Muscle of back (tissue), 10 donors: Measurements from ENCODE around the gene AP3B2. TPM values are rescaled to one million over a fixed set of nuclear protein-coding genes. Genes with fewer than 3 reads are reported as not detected.

Source experiments
- polyA plus RNA-seq, 10 donors: library from polyadenylated mRNA; unstranded; fragments of 120-200 nt; gene quantifications; one replicate each; pipeline ENCODE4 v1.2.1, GENCODE V29; 2013; ENCODE audit not compliant: insufficient read length in 10 of 10

The AP3B2 gene
- polyA plus RNA-seq, 10 donors, result 0.11 to 1.6 (median 0.41) TPM

Other genes with a start within 250 kb of the AP3B2 start
- 1,000 to 10,000 TPM; 2,023 to 3,447 (median 2,861) TPM for gene RPS17, start 169.4 kb downstream of the AP3B2 start, polyA plus RNA-seq
- 1 to 10 TPM in 3 of 10 donors, under 1 TPM in 7; 0.49 to 1.7 (median 0.73) TPM for gene CPEB1, start 62.5 kb downstream of the AP3B2 start, polyA plus RNA-seq
- gene FSD2, start 96.2 kb upstream of the AP3B2 start, polyA plus RNA-seq, result 10 to 100 TPM; 17.4 to 63.2 (median 39.7) TPM
- gene WHAMM, start 99.8 kb upstream of the AP3B2 start, polyA plus RNA-seq, result 10 to 100 TPM in 7 of 10 donors, 1 to 10 TPM in 3; 8.1 to 14.1 (median 10.7) TPM
- 10 to 100 TPM; 19.3 to 36.3 (median 26.6) TPM for gene HOMER2, start 242.8 kb upstream of the AP3B2 start, polyA plus RNA-seq